GM18867 (cell line): ENCODE results near the gene ITPR1.
"Not testable (repeated sequence)": the region's sequence is repeated elsewhere in the genome, so short reads cannot be mapped to it uniquely, and the experiment has no call there.

ENCODE experiments used
- ATAC-seq: cut with Tn5 transposase; IDR thresholded peaks from one replicate; pipeline ENCODE4 v1.9.1; 2021; ENCODE audit warnings: mild to moderate bottlenecking, moderate library complexity; ENCODE audit not compliant: unreplicated experiment

The ITPR1 gene

GRCh38 chr3:4493014-4493940 is at the start of gene ITPR1:
Gene ITPR1 (plus strand): TSS chr3:4493348. CDS start chr3:4516492, 23,144 bp downstream.
- ATAC-seq: peak; percentile 92

- ATAC-seq: no peak
Observed at GRCh38 chr3:4447295-4447999, 45.7 kb upstream of the ITPR1 start.

DNA sequence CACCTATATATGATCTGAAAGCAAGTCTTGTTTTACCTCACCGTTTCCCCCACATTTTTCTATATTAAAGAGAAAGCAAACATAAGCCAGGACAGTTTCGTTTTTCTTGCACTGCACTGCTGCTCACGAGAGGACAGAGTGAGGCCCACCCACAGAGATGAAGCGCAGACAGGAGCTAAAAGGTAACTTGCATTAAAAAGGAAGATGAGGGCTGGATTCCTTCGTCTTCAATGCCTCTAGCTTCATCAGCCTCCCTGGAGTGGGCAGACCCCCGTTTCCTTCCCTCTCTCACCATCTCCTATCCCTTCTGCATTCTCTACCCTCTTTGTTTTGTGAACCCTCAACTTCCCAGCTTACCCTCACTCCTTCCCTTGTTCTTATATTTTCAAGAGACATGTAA is 45.0 kb upstream of the ITPR1 start:
- no peak for ATAC-seq

DNA sequence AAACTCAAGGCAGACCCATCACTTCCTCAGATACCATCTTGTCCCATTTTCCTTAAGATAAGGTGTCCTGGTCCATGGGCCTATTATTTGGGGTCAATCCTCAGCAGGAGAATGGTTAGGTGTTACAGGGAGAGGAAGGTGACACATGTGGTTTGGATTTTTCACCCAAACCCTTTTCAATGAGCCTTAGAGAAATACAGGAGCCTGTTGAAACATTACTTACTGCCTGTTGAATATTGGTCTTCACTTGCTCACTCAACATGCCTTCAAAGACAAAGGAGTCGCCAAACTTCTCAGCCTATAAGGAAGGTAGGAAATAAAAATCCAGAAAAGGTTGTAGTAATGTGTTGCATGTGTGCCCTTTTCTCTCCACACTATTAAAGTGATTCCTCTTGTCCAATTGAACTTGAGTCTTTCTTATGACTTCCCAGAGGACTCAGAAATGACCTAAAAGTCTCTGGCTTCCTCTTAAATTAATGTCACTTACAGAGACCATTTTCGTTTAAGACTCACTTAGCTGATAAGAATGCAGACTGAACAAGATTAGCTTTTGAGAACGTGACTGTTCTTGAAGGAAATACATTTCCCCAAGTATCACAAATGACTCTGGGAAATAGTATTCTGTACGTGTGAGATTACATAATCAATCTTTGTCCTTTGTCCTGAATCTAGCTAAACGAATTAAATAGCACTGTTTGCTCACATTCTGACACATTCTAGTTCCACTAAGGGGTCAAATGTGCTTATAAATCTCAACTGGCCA is 43.9 kb upstream of the ITPR1 start:
- no peak for ATAC-seq

DNA sequence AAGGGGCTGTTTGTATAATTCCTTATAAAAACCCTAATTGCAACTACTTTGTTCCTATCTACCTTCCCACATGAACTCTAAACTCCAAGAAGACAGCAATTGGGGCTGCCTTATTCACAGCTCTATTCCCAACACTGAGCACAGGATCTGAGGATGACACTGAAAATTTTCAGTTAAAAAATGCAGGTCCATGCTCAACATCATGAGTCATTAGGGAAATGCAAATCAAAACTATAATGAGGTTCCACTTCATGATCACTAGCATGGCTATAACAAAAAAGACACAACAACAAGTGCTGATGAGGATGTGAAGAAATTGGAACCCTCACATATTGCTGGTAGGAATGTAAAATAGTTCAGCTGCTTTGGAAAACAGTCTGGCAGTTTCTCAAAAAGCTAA is 39.0 kb upstream of the ITPR1 start:
- ATAC-seq: no peak

DNA sequence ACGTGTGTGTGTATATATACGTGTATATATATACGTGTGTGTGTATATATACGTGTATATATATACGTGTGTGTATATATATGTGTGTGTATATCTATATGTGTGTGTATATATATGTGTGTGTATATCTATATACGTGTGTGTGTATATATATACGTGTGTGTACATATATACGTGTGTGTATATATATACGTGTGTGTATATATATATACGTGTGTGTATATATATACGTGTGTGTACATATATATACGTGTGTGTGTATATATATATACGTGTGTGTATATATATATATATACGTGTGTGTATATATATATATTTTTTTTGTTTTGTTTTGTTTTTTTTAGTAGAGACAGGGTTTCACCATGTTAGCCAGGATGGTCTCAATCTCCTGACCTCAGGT is 36.4 kb upstream of the ITPR1 start:
- not testable (repeated sequence) for ATAC-seq

DNA sequence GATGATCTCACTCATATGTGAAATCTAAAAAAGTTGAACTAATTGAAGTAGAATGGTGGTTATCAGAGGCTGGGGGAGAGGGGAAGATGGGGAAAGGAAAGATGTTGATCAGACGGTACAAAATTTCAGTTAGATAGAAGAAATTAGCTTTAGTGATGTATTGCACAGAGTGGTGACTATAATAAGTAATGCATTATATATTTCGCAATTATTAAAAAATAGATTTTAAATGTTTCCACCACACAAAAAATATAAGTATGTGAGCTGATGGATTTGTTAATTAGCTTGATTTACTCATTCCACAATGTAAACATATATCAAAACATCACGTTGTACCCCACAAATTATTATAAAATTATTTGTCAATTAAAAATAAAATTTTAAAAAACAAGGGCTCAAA is 34.2 kb upstream of the ITPR1 start:
- ATAC-seq: no peak

- ATAC-seq: no peak
Observed at GRCh38 chr3:4460334-4460733, 32.8 kb upstream of the ITPR1 start.

- no peak for ATAC-seq
Observed at GRCh38 chr3:4461468-4462090, 31.6 kb upstream of the ITPR1 start.

DNA sequence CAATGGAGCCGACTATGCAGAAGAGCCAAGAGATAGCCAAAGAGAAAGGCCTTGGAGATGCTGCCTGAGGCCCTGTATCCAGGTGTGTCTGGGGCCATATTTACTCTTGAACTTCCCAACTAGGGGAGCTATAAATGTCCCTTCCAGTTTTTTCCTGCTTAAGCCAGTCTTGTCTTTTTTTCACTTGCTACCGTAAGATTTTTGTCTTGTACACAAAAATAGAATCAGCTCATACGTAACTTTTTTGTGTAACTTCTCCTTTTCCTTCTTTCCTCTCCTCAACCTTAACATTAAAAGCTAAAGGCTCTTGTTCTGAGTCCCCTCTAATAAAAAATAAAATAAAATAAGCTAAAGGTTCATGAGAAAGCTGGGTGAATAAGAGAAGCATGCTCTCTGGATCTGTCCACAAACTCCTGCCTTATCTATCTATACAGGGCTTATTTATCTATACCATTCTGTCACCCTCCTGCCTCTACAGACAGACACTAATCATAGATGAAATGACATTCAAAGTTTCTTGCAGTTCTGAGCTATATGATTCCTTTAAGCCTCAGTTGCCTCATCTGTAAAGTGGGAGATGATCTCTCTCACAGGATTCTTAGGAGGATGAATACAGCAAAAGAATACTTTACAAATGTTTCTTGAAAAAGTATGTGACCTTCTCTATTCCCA is 30.6 kb upstream of the ITPR1 start:
- ATAC-seq: no peak

- no peak for ATAC-seq
Observed at GRCh38 chr3:4464576-4464975, 28.6 kb upstream of the ITPR1 start.

DNA sequence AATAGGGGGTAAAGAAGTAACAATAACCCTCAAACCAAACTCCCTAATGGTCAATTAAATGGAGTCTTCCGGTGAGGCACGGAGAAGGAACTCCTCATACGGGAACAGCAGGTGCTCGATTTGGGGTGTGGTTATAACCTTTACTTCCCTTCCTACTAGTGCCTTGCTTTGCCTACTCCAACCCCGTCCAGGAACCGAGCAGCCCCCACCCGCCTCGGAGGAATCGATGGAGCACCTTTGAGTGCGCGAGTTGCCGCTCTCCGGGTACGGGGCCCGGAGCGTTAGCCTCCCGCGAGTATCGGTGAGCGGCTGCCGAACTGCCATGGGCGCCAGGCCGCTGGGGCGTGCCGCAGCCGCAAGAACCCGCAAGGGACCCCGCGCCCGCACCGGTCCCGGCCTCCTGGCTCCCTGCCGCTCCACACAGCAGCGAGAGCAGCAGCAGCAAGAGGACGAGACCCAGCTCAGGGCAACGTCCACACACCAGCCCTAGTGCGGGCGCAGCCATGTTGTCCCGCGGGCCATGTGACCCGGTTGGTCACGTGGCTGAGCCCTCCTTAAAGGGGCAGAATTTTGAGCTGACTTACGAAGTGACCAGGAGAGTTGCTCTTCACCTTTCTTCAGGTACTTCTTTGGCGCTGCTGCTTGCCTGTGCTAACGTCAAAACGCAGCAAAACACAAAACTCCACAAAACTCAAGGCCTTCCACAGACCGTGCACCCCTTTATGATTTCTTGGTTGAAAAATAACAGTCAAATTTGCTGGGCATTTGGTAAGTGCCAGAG is 26.2 kb upstream of the ITPR1 start, which contains the start of gene SUMF1:
TSS of gene SUMF1 (minus strand) at position 529 of the 781 bp plus-strand sequence. CDS start at position 505, 24 bp downstream.
- peak; percentile 100 for ATAC-seq

DNA sequence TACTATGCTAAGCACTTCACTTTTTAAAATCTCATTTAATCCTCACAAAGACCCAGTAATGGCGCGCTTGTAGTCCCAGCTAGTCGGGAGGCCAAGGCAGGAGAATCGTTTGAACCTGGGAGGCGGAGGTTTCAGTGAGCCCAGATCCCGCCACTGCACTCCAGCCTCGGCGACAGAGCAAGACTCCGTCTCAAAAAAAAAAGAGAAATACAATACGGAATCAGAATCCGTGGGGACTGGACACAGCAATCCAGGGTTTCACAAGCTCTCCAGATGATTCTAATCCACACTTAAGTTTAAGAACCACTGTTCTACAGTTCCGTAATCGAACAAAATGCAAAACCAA is 25.7 kb upstream of the ITPR1 start:
- ATAC-seq: no peak

GRCh38 chr3:4471907-4472306 is 21.2 kb upstream of the ITPR1 start:
- ATAC-seq: no peak

DNA sequence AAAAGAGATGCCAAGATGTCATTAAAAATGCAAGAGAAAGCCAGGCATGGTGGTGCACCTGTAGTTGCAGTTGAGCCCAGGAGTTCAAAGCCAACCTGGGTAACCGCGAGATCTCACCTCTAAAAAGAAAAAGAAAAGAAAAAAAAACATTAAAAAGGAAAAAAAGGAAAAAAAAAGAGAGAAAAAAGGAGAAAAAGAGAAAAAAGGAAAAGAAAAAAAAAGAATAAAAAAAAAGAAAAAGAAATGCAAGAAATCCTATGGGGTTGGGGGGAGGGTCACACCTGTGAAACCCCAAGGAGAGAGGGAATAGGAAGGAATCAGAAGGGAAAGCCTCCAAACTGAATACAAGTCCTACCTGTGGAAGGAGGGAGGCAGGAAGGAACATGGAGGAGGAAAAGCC is 20.8 kb upstream of the ITPR1 start:
- no peak for ATAC-seq

DNA sequence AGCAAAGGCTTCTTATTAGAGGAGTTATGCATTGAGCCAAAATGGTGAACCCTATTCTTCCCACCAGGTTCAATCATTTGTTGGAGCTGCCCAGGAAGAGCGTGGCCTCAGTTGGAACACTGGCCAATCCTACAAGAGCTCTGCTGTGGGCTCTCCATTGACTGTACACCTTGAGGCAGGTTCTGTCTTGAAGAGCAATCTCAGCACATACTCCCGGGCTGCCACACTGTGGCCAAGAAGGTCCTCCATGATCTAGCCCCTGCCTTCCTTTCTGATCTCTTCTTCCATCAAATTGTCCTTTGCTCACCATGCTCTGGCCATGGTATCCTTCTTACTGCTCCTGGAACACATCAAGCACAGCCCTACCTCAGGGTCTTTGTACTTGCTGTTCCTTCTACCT is 20.4 kb upstream of the ITPR1 start:
- no peak for ATAC-seq

DNA sequence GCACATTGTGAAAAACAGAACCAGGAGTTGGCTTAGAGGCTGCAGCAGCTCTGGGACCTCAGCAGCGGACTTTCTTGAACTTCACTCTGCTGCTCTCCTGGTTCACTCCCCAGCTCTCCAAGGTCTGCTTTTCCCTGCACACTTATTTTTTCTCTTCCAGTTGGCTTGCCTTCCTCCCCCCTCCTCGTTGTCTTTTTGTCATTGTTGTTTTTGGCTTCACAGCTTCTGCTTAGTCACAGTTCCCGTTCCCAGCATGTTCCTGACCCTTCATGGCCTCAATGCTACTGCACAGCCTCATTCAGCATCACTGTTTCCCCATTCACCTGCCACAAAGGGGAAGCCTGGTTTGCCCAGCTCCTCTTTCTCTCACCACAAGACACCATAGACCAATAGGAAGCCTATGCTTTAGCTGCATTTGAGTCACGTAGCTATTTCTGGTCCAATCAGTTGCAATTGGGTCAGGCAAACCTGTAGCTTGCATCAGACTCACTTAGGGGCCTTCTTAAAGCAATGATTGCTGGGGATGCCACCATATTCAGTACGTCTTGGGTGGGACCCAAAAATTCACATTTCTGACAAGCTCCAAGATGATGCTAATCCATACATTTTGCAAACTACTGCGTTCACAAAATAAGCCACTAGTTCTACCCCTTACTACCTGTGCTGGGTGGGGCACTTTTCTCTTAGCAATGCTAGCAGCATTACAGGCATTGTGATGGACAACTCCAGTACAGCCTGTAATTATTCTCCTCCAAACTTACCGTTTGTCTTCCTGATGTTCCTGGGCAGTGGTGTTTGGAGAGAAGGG is 18.3 kb upstream of the ITPR1 start:
- no peak for ATAC-seq

- no peak for ATAC-seq
Observed at GRCh38 chr3:4475804-4476203, 17.3 kb upstream of the ITPR1 start.

GRCh38 chr3:4476496-4476895 is 16.7 kb upstream of the ITPR1 start:
- ATAC-seq: no peak
